Fibroblast of mammary gland (primary cell): ENCODE measurements around the gene RACGAP1.
A peak's percentile ranks its signal among the peaks of the same experiment; 100 is the strongest.

Experiments used
- DNase-seq: peaks from one replicate; pipeline ENCODE4 v3.0.0-alpha.2; 2010; ENCODE audit warnings: low read depth
- H3K4me3 ChIP-seq: 2 replicates; pipeline ENCODE4 v1.5.1; 2011; ENCODE audit warnings: low read depth, mild to moderate bottlenecking, low read length, moderate library complexity; ENCODE audit not compliant: control insufficient read depth
- TF ChIP-seq, protein P1 (sequence below): conservative IDR thresholded peaks from 2 replicates; pipeline ENCODE4 v1.5.1; 2011; ENCODE audit warnings: low read depth, low read length, inconsistent platforms; ENCODE audit not compliant: control insufficient read depth, insufficient read depth

Gene RACGAP1

DNA sequence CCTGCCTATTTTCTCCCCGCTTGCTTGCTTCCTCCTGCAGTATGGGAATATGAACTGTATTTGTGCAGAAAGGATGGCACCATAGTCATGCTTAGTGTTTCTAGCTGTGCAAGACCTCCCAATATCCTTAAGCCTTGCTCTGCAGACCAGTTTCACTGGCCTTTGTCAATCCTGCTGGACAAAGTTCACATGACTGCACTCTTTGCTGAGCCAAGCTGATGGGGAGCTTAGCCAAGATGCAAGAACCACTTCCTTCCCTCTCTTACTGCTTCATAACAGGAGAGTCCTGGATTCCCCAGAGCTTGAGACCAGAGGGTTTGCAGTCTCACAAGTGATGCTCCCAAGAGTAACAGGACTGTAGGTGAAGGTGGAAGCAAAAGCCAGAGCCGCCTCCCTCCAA is 35.9 kb upstream of the RACGAP1 start:
- no peak for DNase-seq
- no peak overlapping the region for H3K4me3 ChIP-seq
- TF ChIP-seq, protein P1, sequence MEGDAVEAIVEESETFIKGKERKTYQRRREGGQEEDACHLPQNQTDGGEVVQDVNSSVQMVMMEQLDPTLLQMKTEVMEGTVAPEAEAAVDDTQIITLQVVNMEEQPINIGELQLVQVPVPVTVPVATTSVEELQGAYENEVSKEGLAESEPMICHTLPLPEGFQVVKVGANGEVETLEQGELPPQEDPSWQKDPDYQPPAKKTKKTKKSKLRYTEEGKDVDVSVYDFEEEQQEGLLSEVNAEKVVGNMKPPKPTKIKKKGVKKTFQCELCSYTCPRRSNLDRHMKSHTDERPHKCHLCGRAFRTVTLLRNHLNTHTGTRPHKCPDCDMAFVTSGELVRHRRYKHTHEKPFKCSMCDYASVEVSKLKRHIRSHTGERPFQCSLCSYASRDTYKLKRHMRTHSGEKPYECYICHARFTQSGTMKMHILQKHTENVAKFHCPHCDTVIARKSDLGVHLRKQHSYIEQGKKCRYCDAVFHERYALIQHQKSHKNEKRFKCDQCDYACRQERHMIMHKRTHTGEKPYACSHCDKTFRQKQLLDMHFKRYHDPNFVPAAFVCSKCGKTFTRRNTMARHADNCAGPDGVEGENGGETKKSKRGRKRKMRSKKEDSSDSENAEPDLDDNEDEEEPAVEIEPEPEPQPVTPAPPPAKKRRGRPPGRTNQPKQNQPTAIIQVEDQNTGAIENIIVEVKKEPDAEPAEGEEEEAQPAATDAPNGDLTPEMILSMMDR = no peak

DNA sequence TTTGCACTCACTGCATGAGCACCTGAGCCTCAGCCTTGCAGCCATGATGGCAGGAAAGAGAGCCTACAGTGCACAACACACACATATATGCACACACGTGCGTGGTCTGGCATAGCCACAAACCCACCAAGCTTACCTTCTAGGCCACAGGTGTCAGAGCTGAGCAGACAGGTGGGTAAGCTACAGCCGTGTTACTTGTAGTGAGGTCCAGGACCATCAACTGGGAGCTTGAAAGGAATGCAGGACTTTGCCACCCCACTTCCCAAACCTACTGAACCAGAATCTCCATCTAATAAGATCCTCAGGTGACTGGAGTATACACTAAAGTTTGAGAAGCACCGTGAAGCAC is 34.8 kb upstream of the RACGAP1 start:
- no peak for DNase-seq
- TF ChIP-seq, protein P1 = no peak
- H3K4me3 ChIP-seq = no peak overlapping the region

DNA sequence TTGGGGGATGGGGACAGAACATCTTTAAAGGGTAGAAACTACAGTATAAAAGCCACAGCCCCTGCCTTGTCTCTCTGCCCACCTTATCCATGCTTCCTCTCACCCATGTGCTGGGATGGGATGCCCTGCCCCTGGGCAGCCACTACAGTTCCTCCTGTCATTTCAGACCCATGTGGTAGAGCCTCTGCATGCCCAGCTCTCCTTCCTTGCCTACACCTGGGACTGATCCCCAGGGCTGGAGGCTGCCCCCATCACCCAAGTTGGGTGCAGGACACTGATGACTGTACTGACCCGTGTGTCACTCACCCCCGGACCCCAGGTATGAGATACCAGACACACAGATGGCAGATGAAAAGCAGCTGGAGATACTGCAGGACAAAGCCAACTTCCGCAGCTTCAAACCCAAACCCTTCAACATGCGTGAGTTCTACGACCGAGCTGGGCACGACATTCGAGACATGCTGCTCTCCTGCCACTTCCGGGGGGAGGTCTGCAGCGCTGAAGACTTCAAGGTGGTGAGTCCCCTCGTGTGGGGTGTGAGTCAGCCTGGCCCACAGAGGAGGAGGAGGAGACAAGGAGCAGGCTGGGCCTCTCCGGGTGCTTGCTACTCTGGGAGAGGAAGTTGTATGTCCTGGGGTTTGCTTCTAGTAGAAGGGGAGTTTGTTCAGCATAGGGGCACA is 34.3 kb upstream of the RACGAP1 start:
- no peak for DNase-seq

DNA sequence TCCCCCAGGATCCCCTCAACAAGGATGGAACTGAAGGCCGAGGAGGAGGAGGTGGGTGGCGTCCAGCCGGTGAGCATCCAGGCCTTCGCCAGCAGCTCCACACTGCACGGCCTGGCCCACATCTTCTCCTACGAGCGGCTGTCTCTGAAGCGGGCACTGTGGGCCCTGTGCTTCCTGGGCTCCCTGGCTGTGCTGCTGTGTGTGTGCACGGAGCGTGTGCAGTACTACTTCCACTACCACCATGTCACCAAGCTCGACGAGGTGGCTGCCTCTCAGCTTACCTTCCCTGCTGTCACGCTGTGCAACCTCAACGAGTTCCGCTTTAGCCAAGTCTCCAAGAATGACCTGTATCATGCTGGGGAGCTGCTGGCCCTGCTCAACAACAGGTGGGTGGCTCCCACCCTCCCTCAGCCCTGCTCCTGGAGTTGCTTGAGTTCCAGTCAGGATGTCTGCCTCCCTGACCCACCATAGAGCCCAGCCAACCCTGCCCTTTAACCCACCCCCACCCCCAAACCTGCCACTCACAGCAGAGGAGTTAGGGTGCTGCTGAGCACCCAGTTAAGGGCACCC is 33.5 kb upstream of the RACGAP1 start:
- H3K4me3 ChIP-seq = no peak overlapping the region
- no peak for DNase-seq
- TF ChIP-seq, protein P1 = no peak

More for the DNA sequence above, 34.3 kb upstream of the RACGAP1 start:
- no peak overlapping the region for H3K4me3 ChIP-seq
- TF ChIP-seq, protein P1 = no peak

DNA sequence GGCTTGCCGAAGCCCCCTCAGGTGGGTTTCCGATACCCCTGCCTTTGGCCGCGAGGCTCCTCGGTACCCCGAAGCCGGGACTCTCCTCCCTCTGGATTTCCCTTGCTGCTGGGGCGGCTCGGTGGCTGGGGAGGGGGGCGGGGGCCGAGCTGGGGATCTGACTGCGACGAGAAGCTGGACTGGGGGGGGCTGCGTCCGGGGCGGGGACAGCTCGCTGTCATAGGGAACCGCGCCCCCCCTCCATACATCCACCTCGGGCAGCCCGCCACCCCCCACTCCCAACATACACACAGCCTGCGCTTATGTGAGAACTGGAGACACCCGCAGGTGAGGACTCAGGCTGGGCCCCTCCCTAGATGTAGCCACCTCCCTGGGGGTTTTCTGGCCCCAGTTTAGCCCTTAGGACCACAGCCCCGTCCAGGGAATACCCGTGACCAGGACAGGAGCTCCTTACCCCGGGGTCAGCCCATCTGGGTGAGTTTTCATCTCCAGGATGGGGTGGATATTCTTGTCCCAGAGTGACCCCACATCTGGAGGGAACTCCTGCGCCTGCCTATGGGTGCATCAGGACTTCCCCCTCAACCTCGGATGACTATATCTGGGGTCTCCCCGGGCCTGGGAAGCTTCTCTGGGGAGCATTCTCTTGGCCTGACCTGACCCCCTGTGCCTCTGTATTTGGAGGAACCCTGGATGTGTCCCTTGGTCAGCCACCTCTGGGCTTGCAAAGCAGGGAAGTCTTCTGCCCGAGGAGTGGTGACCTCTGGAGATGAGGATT is 32.8 kb upstream of the RACGAP1 start:
- H3K4me3 ChIP-seq = peak overlapping the region; percentile 39
- TF ChIP-seq, protein P1 = no peak
- DNase-seq = no peak

DNA sequence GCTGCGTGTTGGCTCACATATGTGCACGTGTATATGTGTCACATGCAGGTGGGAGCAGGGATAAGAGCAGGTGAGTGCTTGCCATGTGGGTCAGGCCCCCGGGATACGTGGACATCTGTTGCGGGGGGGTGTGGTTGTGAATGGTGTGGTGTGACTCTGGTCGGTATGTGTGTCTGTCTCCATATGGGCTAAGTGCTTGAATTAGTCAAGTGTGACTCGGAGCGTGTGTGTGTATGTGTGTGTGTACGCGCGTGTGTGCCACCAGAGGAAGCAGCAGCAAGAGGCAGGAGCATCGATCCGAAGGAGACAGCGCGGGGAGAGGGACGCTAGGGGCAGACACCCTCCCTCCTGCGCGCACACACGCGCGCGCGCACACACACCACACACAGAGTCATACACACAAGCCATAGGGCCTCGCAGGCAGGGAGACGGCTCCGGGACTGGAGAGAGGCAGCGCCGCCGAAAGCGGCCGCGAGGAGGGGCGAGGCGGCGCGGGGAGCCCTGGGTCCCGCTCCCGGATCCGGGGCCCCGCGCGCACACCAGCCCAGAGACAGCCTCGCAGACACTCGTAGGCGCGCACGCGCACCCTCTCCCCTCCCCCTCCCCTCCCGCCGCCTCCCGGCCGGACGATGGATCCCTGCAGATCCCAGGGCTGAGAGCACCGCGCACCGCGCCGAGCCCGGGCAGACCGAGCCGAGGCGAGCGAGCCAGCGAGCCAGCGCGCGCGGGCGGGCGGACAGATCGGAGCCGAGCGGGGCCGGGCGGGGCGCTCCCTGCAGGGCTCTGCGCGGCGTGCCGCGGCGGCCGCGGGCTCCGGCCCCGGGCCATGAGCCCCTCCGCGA is 31.9 kb upstream of the RACGAP1 start, which contains the start of gene ASIC1:
Gene ASIC1 (plus strand): TSS at position 597 of the 842 bp plus-strand sequence. CDS start 1,171 bp downstream, outside the sequence.
- peak; percentile 52 for DNase-seq
- peak within 1 kb of the TSS; percentile 46 for H3K4me3 ChIP-seq
- TF ChIP-seq, protein P1 = no peak
